IPS-20b (cell line): ENCODE results near the gene CCDC85A.

ENCODE experiments used
- H3K27ac ChIP-seq: one replicate; pipeline ENCODE4 v1.5.1; 2013; ENCODE audit warnings: low read length
- H3K27me3 ChIP-seq: 2 replicates; pipeline ENCODE4 v1.6.1; 2013; ENCODE audit warnings: mild to moderate bottlenecking, low read length, inconsistent platforms; ENCODE audit not compliant: insufficient read depth
- H3K36me3 ChIP-seq: 2 replicates; pipeline ENCODE4 v1.6.1; 2013; ENCODE audit warnings: low read depth, mild to moderate bottlenecking, inconsistent platforms, low read length, moderate library complexity; ENCODE audit not compliant: insufficient read depth
- H3K4me1 ChIP-seq: 2 replicates; pipeline ENCODE4 v1.6.1; 2013; ENCODE audit warnings: mild to moderate bottlenecking, control low read depth, inconsistent platforms, low read length, moderate library complexity; ENCODE audit not compliant: insufficient read depth
- H3K4me3 ChIP-seq: 2 replicates; pipeline ENCODE4 v1.5.1; 2013; ENCODE audit warnings: mild to moderate bottlenecking, low read length, inconsistent platforms
- H3K9ac ChIP-seq: 2 replicates; pipeline ENCODE4 v1.6.1; 2013; ENCODE audit warnings: low read depth, mild to moderate bottlenecking, inconsistent platforms, low read length, moderate library complexity
- H3K9me3 ChIP-seq: 2 replicates; pipeline ENCODE4 v1.6.1; 2013; ENCODE audit warnings: mild to moderate bottlenecking, low read depth, low read length, inconsistent platforms; ENCODE audit not compliant: insufficient read depth

CCDC85A gene

DNA sequence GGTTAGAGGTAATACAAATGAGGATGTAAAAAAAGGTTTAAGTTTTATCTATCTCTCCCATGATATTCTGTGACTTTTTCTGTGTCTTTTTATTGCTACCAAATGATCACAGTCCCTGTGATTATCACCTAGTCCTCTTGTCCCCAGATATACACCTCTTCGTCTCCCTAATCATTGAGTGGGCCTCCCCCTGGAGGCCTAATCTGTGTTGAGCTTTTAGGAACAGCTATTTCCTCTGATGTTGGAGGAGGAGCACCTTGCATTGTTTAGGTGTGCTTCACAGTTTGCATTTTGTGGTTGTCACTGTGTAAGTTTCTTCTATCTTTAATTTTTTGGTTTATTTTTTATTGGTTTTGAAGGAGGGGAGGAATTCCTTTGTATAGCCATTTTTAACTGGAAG lies 33.3 kb downstream of the CCDC85A start:
- Histone ChIP-seq H3K36me3 (no peaks in the 10 kb centered on the region), H3K27me3 (no peaks in the 10 kb centered on the region; the same call in 1 of the 2 replicates), H3K4me1 (no peaks in the 10 kb centered on the region), H3K9me3 (no peaks in the 10 kb centered on the region), H3K4me3 (no peak overlapping the region), H3K27ac (no peak overlapping the region), H3K9ac (no peak overlapping the region)

GRCh38 chr2:56222481-56222880 lies 38.7 kb downstream of the CCDC85A start:
- Histone ChIP-seq H3K4me3 (no peak overlapping the region), H3K9ac (no peak overlapping the region), H3K4me1 (no peaks in the 10 kb centered on the region), H3K27me3 (no peaks in the 10 kb centered on the region; the same call in 1 of the 2 replicates), H3K27ac (no peak overlapping the region), H3K9me3 (no peaks in the 10 kb centered on the region), H3K36me3 (no peaks in the 10 kb centered on the region)

GRCh38 chr2:56224316-56224715 lies 40.5 kb downstream of the CCDC85A start:
- H3K27ac ChIP-seq = no peak overlapping the region
- no peak overlapping the region for H3K4me3 ChIP-seq
- no peaks in the 10 kb centered on the region for H3K36me3 ChIP-seq
- no peak overlapping the region for H3K9ac ChIP-seq
- no peaks in the 10 kb centered on the region for H3K9me3 ChIP-seq
- H3K4me1 ChIP-seq = no peaks in the 10 kb centered on the region
- no peaks in the 10 kb centered on the region for H3K27me3 ChIP-seq

GRCh38 chr2:56227811-56228210 lies 44.0 kb downstream of the CCDC85A start:
- Histone ChIP-seq H3K9ac (no peak overlapping the region), H3K9me3 (no peaks in the 10 kb centered on the region), H3K4me1 (no peaks in the 10 kb centered on the region), H3K36me3 (no peaks in the 10 kb centered on the region), H3K27ac (no peak overlapping the region), H3K4me3 (no peak overlapping the region), H3K27me3 (no peaks in the 10 kb centered on the region)

DNA sequence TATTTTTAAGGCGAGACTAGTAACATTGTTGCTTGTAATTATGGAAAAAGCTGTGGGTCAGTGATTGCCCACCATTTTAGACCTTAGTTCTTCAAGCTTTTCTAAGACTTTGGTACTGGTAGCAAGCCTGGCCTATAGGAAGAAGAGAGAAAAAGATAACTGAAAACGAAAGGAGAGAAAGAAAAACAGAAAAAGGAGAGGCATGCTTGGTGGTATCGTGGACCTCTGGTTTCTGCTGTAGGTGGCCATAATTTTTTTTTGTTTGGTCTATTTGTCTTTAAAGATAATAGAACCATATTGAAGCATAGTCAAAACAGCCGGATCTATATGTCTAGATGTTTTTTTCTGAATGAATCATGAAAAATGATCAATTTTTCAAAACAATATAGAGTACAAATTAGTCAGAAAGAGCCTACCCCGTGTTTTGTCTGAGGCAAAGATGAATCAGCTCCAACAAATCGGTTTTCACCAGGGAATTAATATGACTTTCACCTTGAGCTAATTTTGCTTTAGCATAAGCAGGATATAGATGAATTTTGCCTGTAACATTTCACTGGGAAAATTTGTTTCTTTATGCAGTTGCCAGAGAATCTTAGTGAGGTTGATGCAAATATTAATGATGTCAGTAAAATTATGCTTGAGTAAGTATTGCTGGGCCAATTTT lies 45.7 kb downstream of the CCDC85A start:
- Histone ChIP-seq H3K9ac (no peak overlapping the region), H3K4me1 (no peaks in the 10 kb centered on the region), H3K36me3 (no peaks in the 10 kb centered on the region), H3K27me3 (no peaks in the 10 kb centered on the region), H3K9me3 (no peaks in the 10 kb centered on the region), H3K4me3 (no peak overlapping the region), H3K27ac (no peak overlapping the region)

DNA sequence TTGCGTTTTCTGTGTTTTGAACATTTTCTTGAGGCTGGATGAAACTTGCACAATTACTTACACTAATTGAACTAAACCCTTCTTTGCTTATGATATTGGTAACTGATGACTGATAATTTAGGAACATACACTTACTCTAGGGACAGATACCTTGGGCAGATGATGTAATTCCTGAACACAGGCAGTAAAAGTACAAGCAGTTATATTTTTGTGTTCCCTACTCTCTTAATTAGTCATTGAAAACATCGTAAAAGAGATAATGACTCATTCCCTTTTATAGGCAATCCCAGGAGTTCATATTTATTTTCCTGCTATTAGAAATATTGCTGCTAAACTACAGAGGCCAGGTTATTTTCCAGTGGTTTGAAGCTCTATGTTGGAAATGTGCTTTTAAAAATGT lies 46.4 kb downstream of the CCDC85A start:
- Histone ChIP-seq H3K4me3 (no peak overlapping the region), H3K9ac (no peak overlapping the region), H3K9me3 (no peaks in the 10 kb centered on the region), H3K27me3 (no peaks in the 10 kb centered on the region), H3K4me1 (no peaks in the 10 kb centered on the region), H3K36me3 (no peaks in the 10 kb centered on the region), H3K27ac (no peak overlapping the region)

DNA sequence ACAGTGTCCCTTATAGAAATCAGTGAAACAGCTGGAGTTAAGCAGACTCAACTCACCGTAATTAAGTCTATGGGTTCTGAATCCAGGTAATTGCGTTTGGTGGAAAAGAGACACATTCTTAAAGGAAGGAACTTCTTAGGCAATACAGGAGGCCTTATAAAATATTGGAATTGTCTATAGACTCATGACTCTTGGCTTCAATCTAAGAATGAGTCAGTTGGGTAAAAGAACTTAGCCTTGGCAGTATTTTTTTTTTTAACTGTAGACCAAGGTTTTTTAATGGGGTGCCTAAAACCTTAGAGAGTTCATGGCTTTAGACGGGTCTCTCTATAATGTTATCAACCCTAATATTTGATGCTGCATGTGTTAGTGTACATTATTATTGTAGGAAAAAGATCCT lies 47.6 kb downstream of the CCDC85A start:
- H3K27me3 ChIP-seq = no peaks in the 10 kb centered on the region
- H3K9me3 ChIP-seq = no peaks in the 10 kb centered on the region
- no peak overlapping the region for H3K27ac ChIP-seq
- no peaks in the 10 kb centered on the region for H3K36me3 ChIP-seq
- H3K4me3 ChIP-seq = no peak overlapping the region
- H3K4me1 ChIP-seq = no peaks in the 10 kb centered on the region
- H3K9ac ChIP-seq = no peak overlapping the region

DNA sequence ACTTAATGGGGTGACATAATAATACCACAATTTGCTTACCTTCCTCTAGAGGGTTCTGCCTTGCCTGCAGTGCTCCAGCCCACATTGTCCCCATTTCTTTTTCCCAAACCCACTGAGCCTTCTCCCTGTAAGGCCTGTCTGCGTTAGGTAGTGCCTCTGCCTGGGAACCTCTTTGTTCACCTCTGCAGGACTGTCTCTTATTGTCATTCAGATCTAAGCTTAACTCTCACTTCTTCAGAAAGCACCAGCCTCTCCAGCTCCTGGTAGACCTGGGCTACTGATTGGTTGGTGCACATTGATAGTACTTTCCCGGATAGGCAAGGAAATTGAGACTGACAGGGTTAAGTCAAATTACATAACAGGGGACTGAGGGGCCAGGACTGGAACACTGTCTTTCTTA lies 49.1 kb downstream of the CCDC85A start:
- Histone ChIP-seq H3K4me3 (no peak overlapping the region), H3K4me1 (no peaks in the 10 kb centered on the region), H3K9me3 (no peaks in the 10 kb centered on the region), H3K27me3 (no peaks in the 10 kb centered on the region), H3K9ac (no peak overlapping the region), H3K27ac (no peak overlapping the region), H3K36me3 (no peaks in the 10 kb centered on the region)

DNA sequence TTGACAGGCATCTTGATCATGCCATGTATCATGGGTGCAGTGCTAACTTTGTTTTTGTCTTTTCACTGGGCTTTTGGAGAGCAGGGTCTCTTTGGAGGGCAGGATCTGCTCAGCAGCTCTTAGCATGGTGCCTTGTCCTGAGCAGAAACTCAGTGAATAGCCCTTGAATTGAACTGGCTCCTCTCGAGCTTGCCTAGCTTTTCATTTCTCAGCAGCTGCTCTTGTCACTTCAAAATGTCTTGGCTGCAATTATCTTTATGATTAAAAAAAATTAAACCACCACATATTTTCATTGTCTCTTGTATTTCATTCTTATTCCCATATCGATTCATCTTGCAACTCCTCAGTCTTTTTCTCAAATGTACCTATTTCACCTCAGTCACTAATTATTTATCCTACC lies 50.5 kb downstream of the CCDC85A start:
- Histone ChIP-seq H3K27ac (no peak overlapping the region), H3K9me3 (no peaks in the 10 kb centered on the region), H3K4me1 (no peaks in the 10 kb centered on the region), H3K4me3 (no peak overlapping the region), H3K27me3 (no peaks in the 10 kb centered on the region), H3K9ac (no peak overlapping the region), H3K36me3 (no peaks in the 10 kb centered on the region)

DNA sequence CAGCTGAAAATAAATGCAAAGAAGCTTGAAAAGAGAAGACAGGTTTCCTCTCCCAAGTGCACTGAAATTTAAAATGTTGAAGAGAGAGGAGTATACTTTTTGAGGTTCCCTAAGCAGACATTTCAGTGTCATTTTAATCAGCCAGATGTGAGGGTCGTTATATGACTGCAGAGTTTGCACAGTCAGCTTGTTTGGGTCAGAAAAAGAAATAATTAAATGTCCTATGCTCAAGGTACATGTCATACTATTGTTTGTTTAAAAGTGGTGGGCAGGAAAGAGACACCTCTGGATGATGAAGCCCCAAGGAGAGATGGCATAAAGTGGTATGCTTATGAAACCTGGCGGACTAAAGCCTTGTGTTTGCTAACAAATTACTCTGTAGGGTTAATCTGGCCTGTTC lies 55.2 kb downstream of the CCDC85A start:
- Histone ChIP-seq H3K36me3 (no peaks in the 10 kb centered on the region), H3K27me3 (no peaks in the 10 kb centered on the region), H3K9me3 (no peaks in the 10 kb centered on the region; the same call in 1 of the 2 replicates), H3K27ac (no peak overlapping the region), H3K4me1 (no peaks in the 10 kb centered on the region), H3K9ac (no peak overlapping the region), H3K4me3 (no peak overlapping the region)

DNA sequence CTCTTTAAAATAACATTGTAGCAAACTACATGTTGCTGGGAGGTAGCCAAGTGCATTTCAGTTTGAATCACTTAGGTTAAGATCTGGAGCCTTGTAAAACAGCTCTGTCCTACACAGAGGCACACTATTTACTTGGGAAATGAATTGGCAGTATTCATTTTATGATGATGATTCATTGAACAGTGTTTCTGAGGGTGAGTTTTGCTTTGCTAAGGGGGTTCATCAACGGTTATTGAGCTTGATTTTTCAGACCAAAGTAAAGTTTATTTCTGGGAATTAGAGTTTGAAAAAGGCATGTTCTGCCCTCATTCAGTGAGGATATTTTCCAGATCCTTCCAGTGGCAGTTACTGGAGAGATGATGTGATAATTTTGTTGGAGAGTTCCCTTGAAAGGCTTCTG lies 55.6 kb downstream of the CCDC85A start:
- Histone ChIP-seq H3K27me3 (no peaks in the 10 kb centered on the region), H3K36me3 (no peaks in the 10 kb centered on the region), H3K4me1 (no peaks in the 10 kb centered on the region), H3K9ac (no peak overlapping the region), H3K4me3 (no peak overlapping the region), H3K9me3 (no peaks in the 10 kb centered on the region; the same call in 1 of the 2 replicates), H3K27ac (no peak overlapping the region)

DNA sequence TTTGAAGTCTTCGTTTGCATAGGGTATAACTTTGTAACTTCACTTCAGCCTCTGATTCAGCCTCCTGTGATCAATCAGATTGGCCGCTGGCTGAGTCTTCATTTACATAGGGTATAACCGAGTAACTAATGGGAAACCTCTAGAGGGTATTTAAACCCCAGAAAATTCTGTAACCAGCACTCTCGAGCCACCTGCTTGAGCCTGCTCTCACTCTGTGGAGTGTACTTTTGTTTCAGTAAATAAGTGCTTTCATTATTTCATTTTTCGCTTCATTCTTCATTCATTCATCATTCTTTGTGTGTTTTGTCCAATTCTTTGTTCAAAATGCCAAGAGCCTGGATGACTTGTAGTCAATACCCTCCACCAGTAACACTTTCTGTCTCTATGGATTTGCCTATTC lies 56.4 kb downstream of the CCDC85A start:
- no peaks in the 10 kb centered on the region for H3K4me1 ChIP-seq
- H3K4me3 ChIP-seq = no peak overlapping the region

More for the DNA sequence above, 56.4 kb downstream of the CCDC85A start:
- Histone ChIP-seq H3K36me3 (no peaks in the 10 kb centered on the region), H3K27ac (no peak overlapping the region), H3K9ac (no peak overlapping the region), H3K27me3 (no peaks in the 10 kb centered on the region), H3K9me3 (no peaks in the 10 kb centered on the region; the same call in 1 of the 2 replicates)
